LHCN-M2 (cell line): ENCODE measurements around the gene KCND3. TPM values are rescaled to one million over a fixed set of nuclear protein-coding genes. Genes with fewer than 3 reads are reported as not detected.

Experiments used
- DNase-seq: peaks from one replicate; pipeline ENCODE4 v3.0.0-alpha.2; 2012; ENCODE audit warnings: low read depth
- polyA plus RNA-seq: library from polyadenylated mRNA; unstranded; fragments of >200 nt; gene quantifications from one replicate; pipeline ENCODE4 v1.2.1, GENCODE V29; 2012; ENCODE audit warnings: missing spikeins
- total RNA-seq: library from RNA; depleted of rRNA; stranded (reverse); fragments of >200 nt; gene quantifications from 2 replicates; pipeline ENCODE4 v1.2.3, GENCODE V29; 2014; rRNA removed

The KCND3 gene
- not detected in 2 replicates for total RNA-seq
- polyA plus RNA-seq = 0.05 TPM

- peak; percentile 1 for DNase-seq
These were observed at the start of gene KCND3 for GRCh38 chr1:111989531-111990025. TSS of gene KCND3 (minus strand) at chr1:111989668.

DNA sequence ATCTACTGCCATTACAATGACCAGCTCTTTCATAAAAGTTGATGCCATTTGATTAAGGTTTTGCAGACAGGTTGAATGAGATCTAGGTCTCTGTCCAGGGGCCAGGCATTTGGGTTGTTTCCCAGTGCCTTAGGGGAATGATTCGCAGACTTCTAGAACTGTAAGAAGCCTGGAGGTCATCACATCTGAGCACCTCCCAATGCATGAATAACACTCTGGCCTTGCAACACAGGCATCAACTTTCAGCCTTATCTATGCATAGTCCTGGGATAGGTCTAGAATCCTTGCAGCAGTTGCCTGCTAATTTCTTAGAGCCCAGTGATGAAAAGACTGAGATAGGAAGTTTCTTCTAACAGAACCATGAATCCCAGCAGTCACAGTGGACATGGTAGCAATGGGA lies 44.8 kb upstream of the KCND3 start:
- DNase-seq = no peak

DNA sequence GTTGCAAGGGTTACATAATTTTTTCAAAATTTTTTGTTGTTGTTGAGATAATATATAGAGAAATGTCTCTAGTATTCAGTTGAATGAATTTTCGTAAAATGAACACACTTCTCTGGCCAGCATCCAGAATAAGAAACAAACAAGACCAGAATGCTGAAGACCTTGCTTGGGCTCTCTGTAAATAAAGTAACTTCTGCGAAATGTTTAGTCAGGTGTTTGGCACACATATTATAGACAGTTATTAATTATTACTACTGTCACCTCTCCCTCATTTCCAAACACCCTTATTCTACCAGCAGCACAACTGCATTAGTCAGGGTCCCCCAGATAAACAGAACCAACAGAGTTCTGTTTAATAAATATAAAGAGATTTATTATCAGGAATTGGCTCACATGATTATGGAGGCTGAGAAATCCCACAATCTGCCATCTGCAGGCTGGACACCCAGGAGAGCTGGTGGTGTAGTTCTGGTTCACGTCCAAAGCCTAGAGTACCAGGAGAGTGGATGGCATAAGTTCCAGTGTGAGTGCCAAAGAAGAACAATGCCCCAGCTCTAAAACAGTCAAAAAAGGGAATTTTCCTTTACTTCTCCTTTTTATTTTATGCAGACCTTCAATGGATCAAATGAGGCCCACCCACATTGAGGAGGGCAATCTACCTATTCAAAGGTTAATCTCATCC lies 44.1 kb upstream of the KCND3 start:
- no peak for DNase-seq

DNA sequence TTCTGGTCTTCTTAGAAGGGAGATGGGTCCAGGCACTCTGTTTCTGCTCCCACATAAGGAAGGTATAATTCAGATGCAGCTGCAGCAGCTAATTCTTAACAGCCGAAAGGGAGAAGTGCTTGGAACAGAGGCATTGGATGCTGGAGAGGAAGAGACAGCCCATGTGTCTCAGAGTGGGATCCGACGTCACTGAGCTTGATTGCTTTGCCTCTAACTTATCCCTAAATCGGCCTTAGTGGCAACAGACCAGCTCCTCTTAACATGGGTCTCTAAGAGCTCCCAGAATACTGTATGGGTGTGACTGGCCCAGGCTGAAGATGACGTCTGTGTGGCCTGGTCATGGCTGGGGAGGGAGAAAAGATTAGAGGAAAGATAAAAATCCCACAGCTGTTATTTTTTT lies 40.7 kb upstream of the KCND3 start:
- no peak for DNase-seq

GRCh38 chr1:112027696-112028095 lies 38.2 kb upstream of the KCND3 start:
- no peak for DNase-seq

- DNase-seq = no peak
These were observed 37.0 kb upstream of the KCND3 start for GRCh38 chr1:112026501-112026900.

GRCh38 chr1:112026016-112026415 lies 36.5 kb upstream of the KCND3 start:
- peak; percentile 21 for DNase-seq

- no peak for DNase-seq
These were observed 31.8 kb upstream of the KCND3 start for GRCh38 chr1:112021263-112021662.

GRCh38 chr1:112017183-112017582 lies 27.7 kb upstream of the KCND3 start:
- DNase-seq = no peak

GRCh38 chr1:112012823-112013222 lies 23.4 kb upstream of the KCND3 start:
- DNase-seq = no peak

- DNase-seq = peak; percentile 40
These were observed 21.7 kb upstream of the KCND3 start for GRCh38 chr1:112011202-112011601.

DNA sequence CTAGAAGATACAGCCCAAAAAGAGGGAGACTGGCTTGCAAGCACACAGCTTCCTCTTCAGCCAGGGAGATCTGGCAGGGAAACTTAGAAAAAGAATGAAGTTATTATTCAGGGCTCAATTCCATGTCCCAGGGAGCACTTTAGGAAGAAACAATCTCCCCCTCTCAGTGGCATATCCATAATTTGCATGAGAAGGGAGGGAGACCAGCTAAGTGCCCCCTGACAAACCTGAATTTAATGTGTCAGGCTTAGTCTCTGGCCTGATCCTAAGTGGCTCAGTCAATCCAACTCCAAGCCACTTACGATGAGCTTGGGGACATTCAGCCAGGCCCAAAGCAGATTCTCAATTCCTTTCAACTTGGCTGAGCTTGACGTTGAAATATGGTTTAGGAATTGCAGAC lies 17.7 kb upstream of the KCND3 start:
- DNase-seq = no peak

GRCh38 chr1:112006416-112007025 lies 17.1 kb upstream of the KCND3 start:
- no peak for DNase-seq

DNA sequence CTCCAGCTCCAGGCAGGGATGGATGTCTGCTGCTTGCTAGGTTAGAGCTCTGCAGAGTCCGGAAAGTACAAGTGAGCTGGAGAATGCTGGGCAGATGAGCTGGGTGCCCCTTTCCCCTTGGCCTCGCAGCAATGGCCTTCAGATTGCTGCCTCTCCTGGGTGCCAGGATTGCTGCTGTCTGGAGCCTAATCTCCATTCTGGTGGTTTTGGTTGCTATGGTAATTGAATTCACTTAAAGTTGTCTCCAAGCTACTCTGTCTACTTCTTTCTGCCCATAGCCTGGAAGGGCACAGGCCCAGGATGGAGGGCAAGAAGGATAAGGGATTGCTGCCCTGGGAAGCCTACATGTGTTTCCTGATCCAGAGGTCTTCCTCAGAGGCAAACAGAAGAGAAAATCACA lies 14.6 kb upstream of the KCND3 start:
- no peak for DNase-seq

DNA sequence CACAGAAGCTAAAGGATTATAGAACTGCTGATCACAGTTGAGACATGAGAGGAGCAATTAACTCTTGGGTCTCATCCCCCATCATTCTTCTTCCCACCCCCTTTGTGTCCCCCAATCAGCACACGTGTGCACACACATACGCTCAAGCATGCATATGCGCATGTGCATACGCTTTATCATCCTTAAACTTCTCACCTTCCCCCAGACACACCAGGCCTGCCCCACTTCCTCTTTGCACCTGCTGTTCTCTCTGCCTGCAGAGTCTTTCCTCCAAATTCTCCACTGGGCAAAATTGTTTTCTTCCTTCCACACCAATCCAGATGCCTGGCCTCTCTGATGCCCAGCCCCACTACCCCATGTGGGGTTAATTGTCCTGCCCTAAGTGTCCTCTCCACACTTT lies 13.0 kb upstream of the KCND3 start:
- DNase-seq = no peak

GRCh38 chr1:112001436-112001835 lies 12.0 kb upstream of the KCND3 start:
- DNase-seq = no peak

DNA sequence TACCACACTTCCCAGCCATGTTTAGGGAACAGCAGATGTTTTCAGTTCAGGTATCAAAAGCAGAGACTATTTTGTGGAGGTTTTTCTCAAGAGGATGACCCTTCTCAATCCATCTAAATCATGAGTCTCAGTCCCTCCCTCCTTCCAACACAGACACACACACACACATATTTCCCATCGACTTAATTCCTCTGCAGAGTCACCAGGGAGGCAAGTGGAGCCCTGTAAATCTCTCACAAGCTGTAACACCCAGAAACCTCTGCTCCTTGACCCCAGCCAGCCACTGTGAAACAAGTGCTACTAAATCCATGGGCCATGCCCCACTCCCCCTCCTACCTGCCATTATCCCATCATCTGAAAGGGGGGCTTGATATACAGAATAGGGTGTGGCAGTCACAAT lies 10.6 kb upstream of the KCND3 start:
- no peak for DNase-seq

GRCh38 chr1:111998332-111998731 lies 8.9 kb upstream of the KCND3 start:
- no peak for DNase-seq

DNA sequence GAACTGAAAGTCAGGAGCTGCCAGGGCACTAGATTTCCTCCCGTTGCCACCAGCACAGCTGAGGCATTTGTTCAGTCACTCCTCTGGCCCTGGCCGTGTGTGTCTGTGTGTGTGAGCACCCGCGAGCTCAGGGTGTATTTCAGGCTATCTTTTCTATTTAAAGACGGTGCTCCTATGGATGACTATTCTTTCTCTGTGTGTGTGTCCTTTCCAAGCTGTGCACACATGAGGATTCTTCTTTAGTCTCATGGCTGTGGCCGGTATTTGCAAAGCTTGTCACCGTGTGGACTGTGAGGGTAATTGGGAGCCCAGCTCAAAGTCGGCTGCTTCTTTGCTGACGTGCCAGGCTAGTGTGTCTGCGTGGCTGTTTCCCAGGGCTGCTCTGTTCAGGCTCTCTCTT lies 3.0 kb upstream of the KCND3 start:
- DNase-seq = no peak

- peak; percentile 2 for DNase-seq
These were observed 1.6 kb upstream of the KCND3 start for GRCh38 chr1:111990878-111991718.

DNA sequence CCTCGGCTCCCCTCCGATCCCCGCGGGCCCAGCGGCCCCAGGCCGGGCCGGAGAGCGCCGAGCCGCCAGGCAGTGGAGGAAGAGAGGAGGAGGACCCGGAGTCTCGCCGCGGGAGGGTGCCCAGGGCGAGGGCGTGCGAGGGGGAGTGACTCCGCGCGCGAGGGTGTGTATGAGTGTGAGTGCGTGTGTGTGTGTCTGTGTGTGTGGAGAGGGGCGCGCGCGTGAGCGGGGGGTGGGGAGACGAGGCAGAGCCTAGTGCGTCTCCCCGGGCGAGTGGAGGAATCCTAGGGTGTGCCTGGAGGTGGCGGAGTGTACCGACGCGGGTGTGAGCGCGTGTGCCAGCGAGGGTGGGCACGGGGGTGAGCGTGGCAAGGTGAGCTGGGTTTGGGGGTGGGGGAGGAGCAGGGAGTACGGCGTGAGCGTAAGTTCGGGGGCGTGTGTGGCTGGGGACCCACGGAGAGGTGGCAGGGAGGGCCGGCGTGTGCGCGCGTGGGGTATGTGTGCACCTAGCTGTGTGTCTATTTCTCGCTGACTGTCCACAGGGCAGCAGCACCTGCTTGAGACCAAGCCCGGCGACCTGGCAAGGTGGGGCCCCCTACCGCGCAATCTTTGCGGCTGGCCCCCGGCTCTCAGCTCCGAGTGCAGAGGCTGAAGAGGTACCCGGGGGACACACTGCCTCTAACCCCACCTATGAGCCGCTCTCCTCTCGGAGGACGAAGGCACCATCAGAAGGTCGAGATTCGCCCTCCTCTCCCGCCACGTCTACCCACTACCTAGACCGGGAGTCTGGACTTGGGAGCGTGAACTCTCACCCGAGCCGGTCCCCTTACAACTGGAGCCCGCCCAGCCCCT lies 784 bp upstream of the KCND3 start:
- DNase-seq = peak; percentile 1
